Muscle of arm (tissue), 12 donors: Measurements from ENCODE around the gene FZD4. TPM values are rescaled to one million over a fixed set of nuclear protein-coding genes. Genes with fewer than 3 reads are reported as not detected.
"Not testable (repeated sequence)": the region's sequence is repeated elsewhere in the genome, so short reads cannot be mapped to it uniquely, and the experiment has no call there.

Experiments used
- DNase-seq: peaks from one replicate; pipeline ENCODE4 v3.0.0-alpha.2; 2013
- polyA plus RNA-seq, 12 donors: library from polyadenylated mRNA; unstranded; fragments of 120-200 nt; gene quantifications; one replicate each; pipeline ENCODE4 v1.2.1, GENCODE V29; 2013; ENCODE audit not compliant: insufficient read length in 12 of 12

Gene FZD4
- polyA plus RNA-seq, 12 donors = 28.0 to 56.0 (median 36.0) TPM

DNA sequence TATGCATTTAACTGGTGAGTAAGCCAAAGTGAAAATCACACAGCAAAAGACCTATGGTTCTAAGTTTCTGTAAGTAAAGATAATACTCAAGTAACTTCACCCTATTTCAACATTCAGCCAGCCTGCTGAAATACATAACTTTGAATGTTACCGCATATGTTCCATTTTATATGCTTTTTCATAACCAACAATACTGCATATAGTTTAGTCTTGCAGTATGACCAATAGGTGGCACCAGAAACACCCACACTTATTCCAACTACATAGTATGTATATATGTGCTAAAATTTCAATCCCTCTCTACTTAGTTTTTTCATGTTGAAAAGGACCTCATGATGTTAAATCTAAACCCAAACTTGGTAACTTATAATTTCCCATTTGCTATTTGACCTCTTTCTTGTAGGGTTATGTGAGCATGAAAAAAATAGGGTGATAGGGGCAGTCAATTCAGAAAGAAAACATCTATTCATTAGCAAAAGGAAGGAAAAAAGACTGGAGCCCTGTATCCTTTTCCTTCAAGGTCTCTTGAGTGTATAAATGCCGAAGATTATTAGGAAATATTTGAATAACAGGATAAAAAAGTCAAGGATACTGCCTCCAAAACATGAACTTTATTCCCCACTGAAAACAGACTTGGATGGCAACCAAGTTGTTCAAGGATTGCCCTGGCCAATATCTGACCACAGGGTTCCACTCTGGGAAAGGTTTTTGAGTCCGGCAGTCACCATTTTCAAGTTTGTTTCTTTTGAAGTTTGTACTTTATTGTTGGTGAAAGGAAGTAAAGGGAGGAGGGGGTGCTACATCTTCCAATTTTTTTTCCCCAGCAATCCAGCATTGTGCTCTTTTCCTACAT, 23.8 kb upstream of the FZD4 start:
- no peak for DNase-seq

DNA sequence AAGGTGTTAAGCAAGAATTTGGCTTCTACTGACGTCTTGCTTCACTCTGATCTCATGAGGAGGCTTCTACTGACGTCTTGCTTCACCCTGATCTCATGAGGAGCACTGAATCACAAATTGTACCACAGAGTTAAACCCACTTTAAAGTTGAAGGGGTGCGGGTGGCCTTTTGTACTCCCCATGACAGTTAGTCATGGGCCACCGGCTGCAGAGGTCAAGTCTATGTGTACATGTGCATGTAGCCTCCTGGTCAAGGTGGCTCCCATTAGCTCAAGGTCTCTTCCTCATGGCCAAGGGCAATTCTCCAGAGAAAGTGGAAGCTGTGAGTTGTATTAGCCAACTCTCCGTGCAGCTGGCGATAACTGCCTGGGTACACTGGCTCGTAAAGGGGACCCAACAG, 23.1 kb upstream of the FZD4 start:
- no peak for DNase-seq

DNA sequence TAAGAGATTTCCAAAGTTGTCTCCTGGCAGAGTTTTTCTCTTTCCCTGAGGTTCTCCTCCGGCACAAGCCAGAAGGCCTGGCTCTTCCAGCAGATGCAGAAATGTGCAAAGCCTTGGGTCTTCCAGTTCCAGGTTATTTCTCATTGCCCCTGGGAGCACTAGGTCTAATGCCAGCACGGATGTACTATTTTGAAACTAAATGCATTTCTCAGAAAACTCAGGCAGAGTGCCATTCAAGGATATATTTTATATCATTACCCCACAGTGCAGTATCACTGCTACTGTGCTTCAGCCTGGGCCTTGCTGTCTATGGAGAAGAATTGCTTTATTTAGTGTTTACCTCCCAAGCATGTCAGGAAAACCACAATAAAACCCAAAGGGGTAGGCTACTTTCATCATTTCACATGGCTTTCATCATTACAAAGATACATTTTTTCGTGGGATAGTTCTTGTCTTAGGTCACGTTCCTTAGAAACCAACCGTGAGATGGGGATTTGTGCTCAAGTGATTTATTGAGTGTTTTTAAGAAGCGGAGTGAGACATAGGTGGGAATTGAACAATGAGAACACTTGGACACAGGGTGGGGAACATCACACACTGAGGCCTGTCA, 22.4 kb upstream of the FZD4 start:
- no peak for DNase-seq

DNA sequence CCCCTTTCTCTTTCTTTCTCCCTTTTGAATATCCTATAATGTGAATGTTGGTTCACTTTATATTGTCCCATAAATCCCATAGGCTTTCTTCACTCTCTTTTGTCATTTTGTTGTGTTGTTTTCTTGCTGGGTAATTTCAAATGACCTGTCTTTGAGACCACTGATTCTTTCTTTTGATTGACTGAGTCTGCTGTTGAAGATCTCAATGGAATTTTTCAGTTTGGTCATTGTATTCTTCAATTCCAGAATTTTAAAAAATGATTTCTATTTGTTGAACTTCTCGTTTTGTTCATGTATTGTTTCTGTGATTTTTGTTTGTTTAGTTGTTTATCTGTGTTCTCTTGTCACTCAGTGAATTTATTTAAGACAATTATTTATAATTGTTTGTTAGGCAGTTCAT, 17.5 kb upstream of the FZD4 start:
- DNase-seq = no peak

DNA sequence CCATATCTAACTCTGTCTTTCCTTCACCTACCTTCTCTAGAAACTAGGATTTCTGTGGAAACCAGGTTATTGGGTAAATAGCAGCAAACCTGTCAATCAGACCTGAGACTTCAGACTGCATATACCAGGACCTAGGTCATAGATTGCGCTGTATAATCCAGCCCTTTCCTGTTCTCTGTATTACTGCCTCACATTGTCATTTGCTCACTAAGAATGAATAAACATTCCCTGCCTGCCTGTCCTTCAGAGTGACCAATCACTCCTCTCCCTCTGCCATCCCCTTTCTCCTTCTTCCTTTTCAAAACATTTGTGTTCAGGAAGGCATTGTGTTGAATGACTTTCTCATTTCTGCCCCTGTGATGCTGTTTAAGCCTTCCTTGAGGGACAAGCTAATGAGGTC, 14.1 kb upstream of the FZD4 start:
- no peak for DNase-seq

GRCh38 chr11:86967601-86968000, 12.4 kb upstream of the FZD4 start:
- not testable (repeated sequence) for DNase-seq

GRCh38 chr11:86957976-86958646, 2.9 kb upstream of the FZD4 start:
- DNase-seq = no peak

DNA sequence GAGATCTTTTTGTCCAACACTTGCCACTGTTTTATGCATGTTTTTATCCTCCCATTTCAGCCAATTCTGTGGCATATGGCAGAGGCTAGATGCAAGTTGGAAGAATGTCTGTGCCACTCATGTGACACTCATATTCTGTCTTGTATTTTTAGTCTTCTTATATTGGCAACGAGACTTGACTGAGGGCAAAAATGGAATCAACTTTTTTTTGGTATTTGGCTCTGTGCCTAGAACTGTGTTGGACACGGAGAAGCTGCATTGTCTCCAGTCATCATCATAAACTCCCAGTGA, 1.7 kb upstream of the FZD4 start:
- no peak for DNase-seq

- DNase-seq = no peak
Observed at GRCh38 chr11:86955111-86955360, 159 bp downstream of the FZD4 start.

- peak; percentile 70 for DNase-seq
Observed at GRCh38 chr11:86954269-86955110, 705 bp downstream of the FZD4 start.

GRCh38 chr11:86952221-86952875, 2.8 kb downstream of the FZD4 start:
- DNase-seq = no peak

DNA sequence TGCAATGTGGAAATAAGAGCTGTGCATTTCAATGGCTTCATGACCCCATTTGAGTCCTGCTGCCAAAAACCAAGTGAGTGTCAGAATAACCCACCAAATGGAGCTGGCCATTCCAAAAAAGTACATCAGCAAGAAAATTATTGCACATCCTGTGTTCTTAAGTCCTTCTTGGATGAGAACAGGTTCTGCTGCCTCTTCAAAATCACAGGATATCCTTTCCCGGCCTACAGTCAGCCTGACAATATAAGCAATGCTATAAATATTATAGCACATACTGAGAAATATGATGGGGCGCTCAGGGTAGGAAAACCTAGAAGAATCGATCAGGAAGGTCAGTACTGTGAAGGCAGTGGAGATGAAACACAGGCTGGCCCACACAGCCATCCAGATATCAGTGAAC, 3.5 kb downstream of the FZD4 start:
- DNase-seq = no peak

DNA sequence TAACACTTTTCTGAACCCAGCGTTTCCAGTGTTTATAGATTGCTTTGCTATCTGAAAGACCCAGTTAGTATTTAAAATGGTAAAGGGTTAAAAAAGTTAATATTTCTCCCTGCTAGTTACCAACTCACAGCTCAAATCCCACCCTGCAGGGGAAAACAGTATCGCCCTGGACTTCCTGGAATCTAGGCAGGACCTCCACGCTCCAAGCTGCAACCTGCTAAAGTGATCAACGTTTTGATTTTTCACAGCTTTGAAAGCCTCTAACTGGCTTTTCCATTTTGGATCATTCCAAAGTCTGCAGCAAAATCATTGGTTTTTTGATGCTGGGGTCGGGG, 4.6 kb downstream of the FZD4 start:
- no peak for DNase-seq

DNA sequence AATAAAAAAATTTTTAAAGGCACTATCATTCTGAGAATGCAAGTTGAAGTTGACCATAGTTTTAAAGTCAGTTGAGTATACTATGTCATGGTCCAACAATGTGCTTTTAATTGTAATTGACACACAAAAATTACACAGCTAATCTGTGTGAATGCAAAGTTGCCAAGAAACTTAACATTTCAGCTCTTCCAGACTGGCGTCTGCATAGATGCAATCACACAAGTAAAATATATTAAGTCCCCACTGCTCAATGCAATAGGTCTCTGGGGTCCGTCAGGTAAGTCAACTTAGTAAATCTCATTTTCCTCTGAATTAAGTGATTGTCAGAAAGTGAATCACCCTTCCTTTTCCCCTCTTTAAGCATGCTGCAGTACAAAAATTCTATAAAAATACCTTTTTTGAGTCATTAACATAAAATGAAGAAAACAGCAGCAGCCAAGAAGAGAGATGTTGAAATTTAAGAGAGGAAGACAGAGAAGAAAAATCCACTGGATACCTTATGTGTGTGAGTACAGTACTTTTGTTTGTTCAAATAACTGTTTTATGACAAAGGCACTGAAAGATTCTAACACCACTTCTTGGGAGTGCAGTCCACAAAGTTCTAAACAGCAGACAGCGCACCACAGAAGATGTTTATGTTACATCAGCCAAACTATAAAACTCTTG, 5.1 kb downstream of the FZD4 start:
- no peak for DNase-seq

DNA sequence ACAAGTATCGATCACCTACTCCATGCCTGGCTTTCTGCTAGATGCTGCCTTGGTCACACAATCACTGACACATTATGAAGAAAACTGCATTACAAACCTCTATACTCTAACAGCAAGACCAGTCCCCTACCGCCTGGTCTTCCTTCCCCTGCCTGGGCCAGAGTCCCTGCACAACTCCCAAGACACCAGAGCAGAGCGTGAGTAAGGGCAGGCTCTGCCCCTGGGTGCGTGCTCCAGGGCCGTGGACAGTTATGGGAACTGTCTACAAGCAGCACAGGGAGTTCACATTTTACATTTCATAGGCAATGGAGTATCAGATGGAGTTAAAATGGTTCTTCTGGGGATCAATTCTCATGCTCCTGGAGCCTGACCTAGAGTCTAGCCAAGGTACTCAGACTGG, 6.5 kb downstream of the FZD4 start:
- DNase-seq = no peak

DNA sequence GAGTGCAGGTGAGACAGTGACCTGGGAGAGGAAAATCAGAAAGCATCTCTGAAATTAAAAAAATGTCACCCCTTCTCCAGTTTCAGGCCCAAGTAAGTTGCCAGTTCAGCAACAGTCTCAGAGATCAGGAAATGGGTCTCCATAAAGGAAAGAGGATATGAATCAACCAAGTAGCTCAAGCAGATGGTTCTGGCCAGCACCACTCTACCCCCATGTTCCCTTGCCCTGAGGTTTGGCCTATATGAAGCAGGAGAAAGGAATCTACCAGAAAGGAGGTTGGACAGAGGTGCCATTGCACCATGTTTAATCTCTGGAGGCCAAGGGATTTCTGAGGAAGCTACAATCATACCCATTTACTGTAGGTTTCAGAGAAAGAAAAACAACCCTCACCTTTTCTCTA, 7.7 kb downstream of the FZD4 start:
- no peak for DNase-seq

GRCh38 chr11:86943505-86943904, 11.7 kb downstream of the FZD4 start:
- DNase-seq = not testable (repeated sequence)

- DNase-seq = no peak
Observed at GRCh38 chr11:86941871-86942599, 13.2 kb downstream of the FZD4 start.

DNA sequence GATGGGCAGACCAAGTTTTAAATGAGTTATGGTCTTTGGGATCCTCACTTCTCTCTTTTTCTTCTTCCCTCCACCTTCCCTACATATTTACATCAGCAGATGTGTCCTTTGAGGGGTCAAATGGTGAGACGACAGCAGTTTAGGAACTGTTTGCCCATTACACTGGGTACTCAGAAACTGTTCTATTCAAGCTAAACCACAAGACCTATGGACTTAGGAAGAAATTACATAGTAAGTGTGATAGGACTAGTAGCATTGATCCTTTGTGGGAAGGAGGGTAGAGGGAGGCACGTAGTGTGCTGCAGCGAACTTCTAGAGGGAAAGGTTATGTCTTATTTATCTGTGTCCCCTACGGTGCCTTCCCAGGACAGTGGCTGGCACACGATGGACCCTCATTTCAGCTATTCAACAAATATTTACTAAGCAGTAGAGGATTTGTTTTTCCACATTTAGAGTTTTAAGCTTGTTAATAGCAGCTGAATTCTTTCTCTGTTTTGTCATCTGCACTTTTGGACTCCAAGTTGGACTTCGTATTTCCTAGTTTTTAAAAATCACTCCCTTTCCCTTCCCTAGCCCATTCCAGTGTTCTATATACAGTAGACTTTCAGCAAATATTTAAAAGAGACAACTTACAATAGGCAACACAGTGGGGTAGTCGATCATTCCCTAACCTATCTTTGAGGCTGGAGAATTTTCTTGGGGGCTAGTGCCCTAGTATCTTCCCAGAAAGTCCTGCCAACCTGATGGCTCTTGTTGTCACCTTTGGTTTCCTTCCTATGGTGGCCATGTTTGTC, 13.9 kb downstream of the FZD4 start:
- DNase-seq = peak; percentile 46
